AG04450 (cell line): ENCODE results near the gene GNAI2. TPM values are rescaled to one million over a fixed set of nuclear protein-coding genes. Genes with fewer than 3 reads are reported as not detected.

Experiments used
- CTCF ChIA-PET: fragments of 300-600, 350-600 bp; formaldehyde crosslinking; extraction: SDS; loops from one replicate; lab custom pipeline; 2022; ENCODE audit warnings: antibody characterized with exemption, inconsistent platforms; lab: Charles Lee
- POLR2A ChIA-PET: fragments of 350-600 bp; formaldehyde crosslinking; extraction: SDS; loops from one replicate; lab custom pipeline; 2021; ENCODE audit warnings: antibody characterized with exemption, inconsistent platforms; lab: Yijun Ruan, JAX
- DNase-seq: peaks from one replicate; pipeline ENCODE4 v3.0.0-alpha.2; 2011; ENCODE audit warnings: low read depth, low spot score
- H3K27ac ChIP-seq: one replicate; pipeline ENCODE4 v1.5.1; 2012; ENCODE audit warnings: low read depth, low read length, control low read depth
- H3K27me3 ChIP-seq: one replicate; pipeline ENCODE4 v1.6.0; 2012; ENCODE audit warnings: low read length; ENCODE audit not compliant: control insufficient read depth, insufficient read depth
- H3K4me3 ChIP-seq: 2 replicates; pipeline ENCODE4 v1.5.1; 2011; ENCODE audit warnings: mild to moderate bottlenecking, low read depth, low read length, control low read depth
- H3K9me3 ChIP-seq: 2 replicates; pipeline ENCODE4 v1.5.1; 2012; ENCODE audit warnings: low read length; ENCODE audit not compliant: control insufficient read depth, insufficient read depth
- polyA plus RNA-seq: library from polyadenylated mRNA; depleted of rRNA; stranded (reverse); fragments of >200 nt; gene quantifications from 2 replicates; pipeline ENCODE4 v1.2.3, GENCODE V29; 2011
- TF ChIP-seq, protein P1 (sequence below): IDR thresholded peaks from 2 replicates; pipeline ENCODE4 v1.5.1; 2011; ENCODE audit warnings: low read depth, low read length, control low read depth, inconsistent platforms

The GNAI2 gene
- polyA plus RNA-seq, 1 experiment, result 603 TPM

DNA sequence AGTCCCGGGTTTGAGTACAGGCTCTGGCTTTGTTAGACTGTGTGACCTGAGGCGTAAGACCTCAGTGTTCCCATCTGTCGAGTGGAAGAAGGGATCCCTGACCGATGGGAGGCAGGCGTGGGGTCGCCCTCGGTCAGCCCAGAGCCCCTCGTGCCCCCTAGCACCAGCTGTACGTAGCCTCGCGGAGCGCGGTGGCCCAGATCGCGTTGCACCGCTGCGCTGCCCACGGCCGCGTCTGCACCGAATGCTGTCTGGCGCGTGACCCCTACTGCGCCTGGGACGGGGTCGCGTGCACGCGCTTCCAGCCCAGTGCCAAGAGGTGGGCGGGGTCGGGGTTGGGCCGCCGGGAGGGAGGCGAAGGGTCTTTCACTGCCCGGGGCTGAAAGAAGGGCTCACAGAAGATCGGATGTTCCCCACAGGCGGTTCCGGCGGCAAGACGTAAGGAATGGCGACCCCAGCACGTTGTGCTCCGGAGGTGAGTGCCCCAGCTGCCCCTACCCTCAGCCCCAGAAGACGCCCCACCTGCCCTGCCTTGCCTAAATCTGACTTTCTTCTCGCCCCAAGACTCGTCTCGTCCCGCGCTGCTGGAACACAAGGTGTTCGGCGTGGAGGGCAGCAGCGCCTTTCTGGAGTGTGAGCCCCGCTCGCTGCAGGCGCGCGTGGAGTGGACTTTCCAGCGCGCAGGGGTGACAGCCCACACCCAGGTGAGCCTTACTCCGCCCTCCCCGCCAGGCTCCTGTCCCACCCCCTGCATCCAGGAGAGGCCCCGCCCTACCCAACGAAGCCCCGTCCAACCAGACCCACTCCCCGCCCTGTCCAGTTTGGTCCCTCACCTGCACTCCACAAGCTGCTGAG is 39.4 kb downstream of the GNAI2 start:
- TF ChIP-seq, protein P1, sequence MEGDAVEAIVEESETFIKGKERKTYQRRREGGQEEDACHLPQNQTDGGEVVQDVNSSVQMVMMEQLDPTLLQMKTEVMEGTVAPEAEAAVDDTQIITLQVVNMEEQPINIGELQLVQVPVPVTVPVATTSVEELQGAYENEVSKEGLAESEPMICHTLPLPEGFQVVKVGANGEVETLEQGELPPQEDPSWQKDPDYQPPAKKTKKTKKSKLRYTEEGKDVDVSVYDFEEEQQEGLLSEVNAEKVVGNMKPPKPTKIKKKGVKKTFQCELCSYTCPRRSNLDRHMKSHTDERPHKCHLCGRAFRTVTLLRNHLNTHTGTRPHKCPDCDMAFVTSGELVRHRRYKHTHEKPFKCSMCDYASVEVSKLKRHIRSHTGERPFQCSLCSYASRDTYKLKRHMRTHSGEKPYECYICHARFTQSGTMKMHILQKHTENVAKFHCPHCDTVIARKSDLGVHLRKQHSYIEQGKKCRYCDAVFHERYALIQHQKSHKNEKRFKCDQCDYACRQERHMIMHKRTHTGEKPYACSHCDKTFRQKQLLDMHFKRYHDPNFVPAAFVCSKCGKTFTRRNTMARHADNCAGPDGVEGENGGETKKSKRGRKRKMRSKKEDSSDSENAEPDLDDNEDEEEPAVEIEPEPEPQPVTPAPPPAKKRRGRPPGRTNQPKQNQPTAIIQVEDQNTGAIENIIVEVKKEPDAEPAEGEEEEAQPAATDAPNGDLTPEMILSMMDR, result no peak
- ChIA-PET CTCF (interaction anchor here (0.6 to 1.4 kb wide), 12 partner anchors 13 to 222 kb away, joined by 3 to 7 read pairs (median 4); no protein-coding TSS in a partner anchor), POLR2A (no interaction called here)
- H3K4me3 ChIP-seq, result no peak overlapping the region
- H3K27me3 ChIP-seq, result peaks cover 19% of the 10 kb centered on the region
- no peak for DNase-seq
- H3K9me3 ChIP-seq, result no peaks in the 10 kb centered on the region; the same call in 1 of the 2 replicates
- H3K27ac ChIP-seq, result no peak overlapping the region

DNA sequence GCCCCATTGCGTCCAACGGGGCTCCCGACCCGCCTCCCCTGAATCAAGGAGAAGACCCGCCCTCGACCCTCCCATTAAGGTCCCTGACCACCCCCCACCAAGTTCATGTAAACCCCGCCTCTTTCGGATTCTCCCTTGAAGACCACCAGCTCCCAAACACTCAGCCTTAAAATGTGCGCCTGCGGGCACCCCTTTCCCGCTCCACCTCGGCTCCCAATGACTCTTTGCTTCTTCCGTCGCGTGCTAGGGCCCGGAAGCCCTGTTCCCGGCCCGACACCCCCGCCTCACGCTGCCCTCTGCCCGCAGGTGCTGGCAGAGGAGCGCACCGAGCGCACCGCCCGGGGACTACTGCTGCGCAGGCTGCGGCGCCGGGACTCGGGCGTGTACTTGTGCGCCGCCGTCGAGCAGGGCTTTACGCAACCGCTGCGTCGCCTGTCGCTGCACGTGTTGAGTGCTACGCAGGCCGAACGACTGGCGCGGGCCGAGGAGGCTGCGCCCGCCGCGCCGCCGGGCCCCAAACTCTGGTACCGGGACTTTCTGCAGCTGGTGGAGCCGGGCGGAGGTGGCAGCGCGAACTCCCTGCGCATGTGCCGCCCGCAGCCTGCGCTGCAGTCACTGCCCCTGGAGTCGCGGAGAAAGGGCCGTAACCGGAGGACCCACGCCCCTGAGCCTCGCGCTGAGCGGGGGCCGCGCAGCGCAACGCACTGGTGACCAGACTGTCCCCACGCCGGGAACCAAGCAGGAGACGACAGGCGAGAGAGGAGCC is 40.2 kb downstream of the GNAI2 start:
- Histone ChIP-seq H3K27ac (no peak overlapping the region), H3K9me3 (no peaks in the 10 kb centered on the region; the same call in 1 of the 2 replicates), H3K27me3 (peaks cover 19% of the 10 kb centered on the region), H3K4me3 (no peak overlapping the region)
- DNase-seq, result no peak
- TF ChIP-seq, protein P1, result no peak
- ChIA-PET POLR2A (no interaction called here), CTCF (no interaction called here)

DNA sequence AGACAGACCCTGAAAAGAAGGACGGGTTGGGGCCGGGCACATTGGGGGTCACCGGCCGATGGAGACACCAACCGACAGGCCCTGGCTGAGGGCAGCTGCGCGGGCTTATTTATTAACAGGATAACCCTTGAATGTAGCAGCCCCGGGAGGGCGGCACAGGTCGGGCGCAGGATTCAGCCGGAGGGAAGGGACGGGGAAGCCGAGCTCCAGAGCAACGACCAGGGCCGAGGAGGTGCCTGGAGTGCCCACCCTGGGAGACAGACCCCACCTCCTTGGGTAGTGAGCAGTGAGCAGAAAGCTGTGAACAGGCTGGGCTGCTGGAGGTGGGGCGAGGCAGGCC is 40.7 kb downstream of the GNAI2 start:
- no peak for DNase-seq
- H3K27me3 ChIP-seq, result peaks cover 19% of the 10 kb centered on the region
- no peak overlapping the region for H3K27ac ChIP-seq
- no peak overlapping the region for H3K4me3 ChIP-seq
- H3K9me3 ChIP-seq, result no peaks in the 10 kb centered on the region; the same call in 1 of the 2 replicates
- TF ChIP-seq, protein P1, result no peak
- POLR2A ChIA-PET, result no interaction called here
- CTCF ChIA-PET, result no interaction called here

DNA sequence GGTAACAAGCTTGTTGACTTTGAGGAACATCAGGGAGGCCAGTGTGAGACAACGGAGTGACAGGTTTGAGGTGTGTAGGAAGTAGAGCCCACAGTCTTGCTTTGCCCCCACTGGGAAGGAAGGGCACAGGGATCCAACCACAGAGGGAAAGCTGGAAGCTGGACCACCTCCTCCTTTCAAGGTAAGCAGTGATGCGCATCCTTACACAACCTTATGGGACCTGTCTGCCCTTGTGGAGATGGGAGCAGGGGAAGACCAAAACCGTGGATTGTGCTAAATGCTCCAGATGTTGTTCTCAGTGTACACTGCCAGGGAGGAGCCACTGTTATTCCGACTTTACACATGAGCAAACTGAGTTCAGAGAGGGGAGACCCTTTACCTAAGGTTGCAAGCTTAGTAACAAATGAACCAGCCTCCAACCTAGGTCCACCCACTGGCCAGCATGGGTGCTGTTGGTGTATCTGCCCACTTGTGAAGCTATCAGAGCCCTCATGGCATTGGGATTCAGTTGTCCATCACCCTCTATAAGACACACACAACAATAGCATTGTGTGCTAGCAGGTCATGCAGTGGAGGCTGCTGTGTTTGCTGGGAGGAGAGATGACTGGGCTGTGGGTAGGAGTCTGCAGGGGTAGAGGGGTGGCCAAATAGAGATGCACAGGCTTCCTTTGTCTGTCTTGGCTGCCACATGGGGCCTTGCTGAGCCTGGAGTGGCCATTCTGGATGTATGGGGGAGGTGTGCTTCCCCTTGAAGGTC is 42.3 kb downstream of the GNAI2 start:
- TF ChIP-seq, protein P1, result no peak
- ChIA-PET POLR2A (no interaction called here), CTCF (interaction anchor here (0.6 to 2.2 kb wide), 3 partner anchors 18 to 86 kb away, joined by 3 to 9 read pairs (median 3); no protein-coding TSS in a partner anchor)
- Histone ChIP-seq H3K27me3 (peaks cover 19% of the 10 kb centered on the region), H3K27ac (no peak overlapping the region), H3K4me3 (no peak overlapping the region), H3K9me3 (no peaks in the 10 kb centered on the region; the same call in 1 of the 2 replicates)
- DNase-seq, result no peak
